Measurements from ENCODE around the gene STX3. TPM values are rescaled to one million over a fixed set of nuclear protein-coding genes. Genes with fewer than 3 reads are reported as not detected.

Gene STX3
- total RNA-seq, 3 donors from 2014 or later (not counting 1 experiment from before 2014, with no cell fraction given): 6.8 to 19.1 (median 17.0) TPM

DNA sequence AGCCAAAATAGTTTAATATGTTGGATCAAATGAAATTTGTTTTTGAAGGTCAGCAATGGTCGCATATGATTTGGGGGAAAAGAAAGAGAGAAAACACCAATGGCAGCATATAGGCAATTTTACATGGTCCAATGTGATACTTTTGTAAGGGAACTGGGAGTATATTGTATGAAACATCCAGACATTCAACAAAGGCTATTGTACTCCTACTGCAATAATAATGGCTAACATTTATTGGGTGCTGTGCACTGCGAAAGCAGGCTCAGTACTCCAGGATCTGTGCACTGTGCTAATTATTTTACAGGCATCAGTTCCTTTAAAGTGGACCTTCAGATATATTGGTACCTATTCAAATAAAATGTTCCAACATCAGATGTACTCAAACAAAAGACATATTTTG is 35.6 kb upstream of the STX3 start:
- Mint-ChIP-seq H3K4me1 (no peaks in the 10 kb centered on the region), H3K9me3 (no peaks in the 10 kb centered on the region), H3K27ac (no peak overlapping the region), H3K36me3 (no peaks in the 10 kb centered on the region), H3K4me3 (no peak overlapping the region), H3K27me3 (ENCODE audit: low read depth in 2 of 2) (peaks cover 28 to 52% of the 10 kb centered on the region in 2 donors)
- no peak for DNase-seq
- TF ChIP-seq, protein P1, sequence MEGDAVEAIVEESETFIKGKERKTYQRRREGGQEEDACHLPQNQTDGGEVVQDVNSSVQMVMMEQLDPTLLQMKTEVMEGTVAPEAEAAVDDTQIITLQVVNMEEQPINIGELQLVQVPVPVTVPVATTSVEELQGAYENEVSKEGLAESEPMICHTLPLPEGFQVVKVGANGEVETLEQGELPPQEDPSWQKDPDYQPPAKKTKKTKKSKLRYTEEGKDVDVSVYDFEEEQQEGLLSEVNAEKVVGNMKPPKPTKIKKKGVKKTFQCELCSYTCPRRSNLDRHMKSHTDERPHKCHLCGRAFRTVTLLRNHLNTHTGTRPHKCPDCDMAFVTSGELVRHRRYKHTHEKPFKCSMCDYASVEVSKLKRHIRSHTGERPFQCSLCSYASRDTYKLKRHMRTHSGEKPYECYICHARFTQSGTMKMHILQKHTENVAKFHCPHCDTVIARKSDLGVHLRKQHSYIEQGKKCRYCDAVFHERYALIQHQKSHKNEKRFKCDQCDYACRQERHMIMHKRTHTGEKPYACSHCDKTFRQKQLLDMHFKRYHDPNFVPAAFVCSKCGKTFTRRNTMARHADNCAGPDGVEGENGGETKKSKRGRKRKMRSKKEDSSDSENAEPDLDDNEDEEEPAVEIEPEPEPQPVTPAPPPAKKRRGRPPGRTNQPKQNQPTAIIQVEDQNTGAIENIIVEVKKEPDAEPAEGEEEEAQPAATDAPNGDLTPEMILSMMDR (IDR thresholded peaks at IDR 0.05): no peak
- intact Hi-C loops (cut with micrococcal nuclease): no loop called here
- Histone ChIP-seq H3K27ac (ENCODE audit: low read length) (no peak overlapping the region), H3K36me3 (ENCODE audit: control insufficient read depth, insufficient read depth, low read length) (no peaks in the 10 kb centered on the region), H3K4me3 (ENCODE audit: low read length) (no peak overlapping the region), H3K9me3 (ENCODE audit: control insufficient read depth, insufficient read depth, low read length) (no peaks in the 10 kb centered on the region), H3K27me3 (ENCODE audit: control insufficient read depth, insufficient read depth, low read length) (no peaks in the 10 kb centered on the region), H3K4me1 (ENCODE audit: control insufficient read depth, insufficient read depth, low read length) (no peaks in the 10 kb centered on the region)
- no peak for ATAC-seq
- WGBS (ENCODE audit: insufficient coverage): 83% methylated on average over 2 of the region's 2 CpGs

DNA sequence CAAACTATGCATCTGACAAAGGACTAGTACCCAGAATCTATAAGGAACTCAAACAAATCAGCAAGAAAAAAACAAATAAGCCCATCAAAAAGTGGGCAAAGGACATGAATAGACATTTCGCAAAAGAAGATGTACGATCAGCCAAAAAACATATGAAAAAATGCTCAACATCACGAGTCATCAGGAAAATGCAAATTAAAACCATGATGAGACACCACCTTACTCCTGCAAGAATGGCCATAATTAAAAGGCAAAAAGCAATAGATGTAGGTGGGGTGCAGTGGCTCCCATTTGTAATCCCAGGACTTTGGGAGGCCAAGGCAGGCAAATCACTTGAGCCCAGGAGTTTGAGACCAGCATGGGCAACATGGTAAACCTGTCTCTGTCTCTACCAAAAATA is 31.1 kb upstream of the STX3 start:
- WGBS (ENCODE audit: insufficient coverage): 78% methylated on average over 3 of the region's 3 CpGs
- peaks cover 7% of the 10 kb centered on the region for H3K4me1 ChIP-seq (ENCODE audit: control insufficient read depth, insufficient read depth, low read length)
- intact Hi-C loops (cut with micrococcal nuclease): no loop called here
- peaks cover 14% of the 10 kb centered on the region in 2 donors for H3K4me1 Mint-ChIP-seq
- no peaks in the 10 kb centered on the region for H3K36me3 ChIP-seq (ENCODE audit: control insufficient read depth, insufficient read depth, low read length)
- no peaks in the 10 kb centered on the region for H3K36me3 Mint-ChIP-seq
- H3K27ac ChIP-seq (ENCODE audit: low read length): no peak overlapping the region
- H3K27me3 Mint-ChIP-seq (ENCODE audit: low read depth in 2 of 2): peaks cover 20 to 21% of the 10 kb centered on the region in 2 donors
- no peak for ATAC-seq
- no peak overlapping the region for H3K4me3 ChIP-seq (ENCODE audit: low read length)
- H3K9me3 Mint-ChIP-seq: no peaks in the 10 kb centered on the region
- no peaks in the 10 kb centered on the region for H3K9me3 ChIP-seq (ENCODE audit: control insufficient read depth, insufficient read depth, low read length)
- H3K27ac Mint-ChIP-seq: no peak overlapping the region
- TF ChIP-seq, protein P1 (IDR thresholded peaks at IDR 0.05): no peak
- no peaks in the 10 kb centered on the region for H3K27me3 ChIP-seq (ENCODE audit: control insufficient read depth, insufficient read depth, low read length)
- DNase-seq: no peak
- H3K4me3 Mint-ChIP-seq: no peak overlapping the region

DNA sequence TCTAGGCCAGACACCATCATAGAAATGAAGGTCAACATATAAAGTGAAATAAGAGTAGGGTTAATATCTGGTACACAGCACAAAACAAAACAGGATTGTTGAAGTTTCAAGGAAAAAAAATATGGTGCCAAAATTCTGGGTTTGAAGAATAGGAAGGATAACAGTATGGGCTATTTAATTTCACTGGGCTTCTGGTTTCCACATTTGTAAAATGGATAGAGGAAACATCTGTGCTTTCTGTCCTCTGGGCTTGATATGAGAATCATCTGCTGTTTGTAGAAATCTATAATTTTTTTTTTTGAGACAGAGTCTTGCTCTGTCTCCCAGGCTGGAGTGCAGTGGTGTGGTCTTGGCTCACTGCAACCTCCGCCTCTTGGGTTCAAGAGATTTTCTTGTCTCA is 27.8 kb upstream of the STX3 start:
- H3K27ac ChIP-seq (ENCODE audit: low read length): no peak overlapping the region
- intact Hi-C loops (cut with micrococcal nuclease): no loop called here
- H3K9me3 ChIP-seq (ENCODE audit: control insufficient read depth, insufficient read depth, low read length): no peaks in the 10 kb centered on the region
- Mint-ChIP-seq H3K36me3 (no peaks in the 10 kb centered on the region), H3K27me3 (ENCODE audit: low read depth in 2 of 2) (peaks cover 6 to 15% of the 10 kb centered on the region in 2 donors), H3K4me1 (peaks cover 18% of the 10 kb centered on the region in 2 donors), H3K9me3 (peaks cover 0 to 2% of the 10 kb centered on the region in 2 donors), H3K4me3 (no peak overlapping the region), H3K27ac (peak overlapping the region in 1 of 2 donors; percentile 86)
- DNase-seq (no peak), ATAC-seq (no peak)
- H3K4me3 ChIP-seq (ENCODE audit: low read length): no peak overlapping the region
- peaks cover 9% of the 10 kb centered on the region for H3K4me1 ChIP-seq (ENCODE audit: control insufficient read depth, insufficient read depth, low read length)
- TF ChIP-seq, protein P1 (IDR thresholded peaks at IDR 0.05): no peak
- WGBS (ENCODE audit: insufficient coverage): 90% methylated on average over 1 of the region's 1 CpG
- H3K36me3 ChIP-seq (ENCODE audit: control insufficient read depth, insufficient read depth, low read length): no peaks in the 10 kb centered on the region
- H3K27me3 ChIP-seq (ENCODE audit: control insufficient read depth, insufficient read depth, low read length): no peaks in the 10 kb centered on the region

DNA sequence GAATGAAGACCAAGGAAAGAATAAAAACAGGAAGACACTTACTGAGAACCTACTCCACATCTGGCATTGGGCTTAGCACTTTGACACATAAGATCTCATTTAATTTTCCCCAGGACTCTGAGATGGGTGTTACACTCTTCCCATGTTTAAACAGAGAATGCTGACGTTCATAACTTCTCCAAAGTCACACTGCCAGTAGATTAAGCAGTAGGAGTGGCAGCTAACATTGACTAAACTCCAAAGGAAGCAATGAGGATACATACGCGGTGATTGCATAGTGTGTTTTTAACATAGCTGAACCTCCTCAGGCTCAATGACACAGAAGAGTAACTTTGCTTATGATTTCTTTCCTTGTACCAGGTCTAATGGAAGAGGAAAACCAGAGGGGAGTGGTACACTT is 27.0 kb upstream of the STX3 start:
- Mint-ChIP-seq H3K4me3 (no peak overlapping the region), H3K9me3 (peaks cover 0 to 2% of the 10 kb centered on the region in 2 donors), H3K36me3 (no peaks in the 10 kb centered on the region), H3K27me3 (ENCODE audit: low read depth in 2 of 2) (peaks cover 4 to 10% of the 10 kb centered on the region in 2 donors), H3K27ac (peak overlapping the region; percentile 84 to 86), H3K4me1 (peaks cover 18% of the 10 kb centered on the region in 2 donors)
- Histone ChIP-seq H3K4me1 (ENCODE audit: control insufficient read depth, insufficient read depth, low read length) (peaks cover 9% of the 10 kb centered on the region), H3K36me3 (ENCODE audit: control insufficient read depth, insufficient read depth, low read length) (no peaks in the 10 kb centered on the region), H3K4me3 (ENCODE audit: low read length) (no peak overlapping the region), H3K27me3 (ENCODE audit: control insufficient read depth, insufficient read depth, low read length) (no peaks in the 10 kb centered on the region), H3K9me3 (ENCODE audit: control insufficient read depth, insufficient read depth, low read length) (no peaks in the 10 kb centered on the region), H3K27ac (ENCODE audit: low read length) (peak overlapping the region; percentile 46)
- ATAC-seq (no peak), DNase-seq (no peak)
- WGBS (ENCODE audit: insufficient coverage): 89% methylated on average over 3 of the region's 3 CpGs
- TF ChIP-seq, protein P1 (IDR thresholded peaks at IDR 0.05): no peak
- intact Hi-C loops (cut with micrococcal nuclease): loop anchor here (2.0 kb wide), 1 partner anchor 111 kb away; no protein-coding TSS in a partner anchor

All from natural killer cell (primary cell).